IMR-90 (cell line): ENCODE data around the gene FOXD4L3. TPM values are rescaled to one million over a fixed set of nuclear protein-coding genes. Genes with fewer than 3 reads are reported as not detected.
"Not testable (repeated sequence)": the region's sequence is repeated elsewhere in the genome, so short reads cannot be mapped to it uniquely, and the experiment has no call there.

ENCODE experiments used
- ATAC-seq: fragments of 200-7000 bp; cut with Tn5 transposase; 2 replicates; pipeline ENCODE4 v1.9.1; 2020; ENCODE audit warnings: low read depth, mild to moderate bottlenecking, moderate library complexity
- BruUV-seq: library from RNA; stranded (reverse); fragments of 400-500 nt; replicated peaks from 2 replicates; lab custom pipeline; 2021; lab: Mats Ljungman, UMichigan
- CTCF ChIA-PET: fragments of 300-600 bp; formaldehyde crosslinking; extraction: SDS; loops from one replicate; lab custom pipeline; 2021; ENCODE audit warnings: antibody characterized with exemption; lab: Yijun Ruan, JAX
- POLR2A ChIA-PET: fragments of 300-600 bp; sonication (Branson Sonifier 250); formaldehyde crosslinking; loops from one replicate; lab custom pipeline; 2022; ENCODE audit warnings: antibody characterized with exemption; ENCODE audit not compliant: unreplicated experiment; lab: Charles Lee
- DNase-seq: peaks from one replicate; pipeline ENCODE4 v3.0.0; 2013
- H2AFZ ChIP-seq: replicated peaks from 2 replicates; pipeline ENCODE3; 2013; ENCODE audit warnings: low read length, mild to moderate bottlenecking; ENCODE audit not compliant: poor library complexity
- H2AK5ac ChIP-seq: 2 replicates; pipeline ENCODE4 v1.6.1; 2013; ENCODE audit warnings: low read depth, low read length, inconsistent platforms
- H2AK9ac ChIP-seq: replicated peaks from 2 replicates; pipeline ENCODE3; 2013; ENCODE audit warnings: mild to moderate bottlenecking, low read depth, low read length, moderate library complexity; ENCODE audit not compliant: poor library complexity
- H2BK120ac ChIP-seq: 2 replicates; pipeline ENCODE4 v1.6.1; 2013; ENCODE audit warnings: low read depth, low read length, inconsistent platforms
- H2BK15ac ChIP-seq: 3 replicates; pipeline ENCODE4 v1.6.1; 2013; ENCODE audit warnings: low read depth, low read length, inconsistent platforms
- H2BK20ac ChIP-seq: 2 replicates; pipeline ENCODE4 v1.6.1; 2013; ENCODE audit warnings: low read depth, mild to moderate bottlenecking, inconsistent platforms, low read length, moderate library complexity
- H2BK5ac ChIP-seq: 2 replicates; pipeline ENCODE4 v1.6.1; 2013; ENCODE audit warnings: mild to moderate bottlenecking, low read depth, low read length, inconsistent platforms; ENCODE audit not compliant: poor library complexity, severe bottlenecking
- H3K14ac ChIP-seq: replicated peaks from 2 replicates; pipeline ENCODE4 v1.6.1; 2013; ENCODE audit warnings: low read depth, low read length, inconsistent platforms
- H3K18ac ChIP-seq: 2 replicates; pipeline ENCODE4 v1.6.1; 2013; ENCODE audit warnings: low read depth, low read length, control low read depth
- H3K23ac ChIP-seq: 2 replicates; pipeline ENCODE4 v1.6.1; 2013; ENCODE audit warnings: low read depth, low read length, inconsistent platforms
- H3K27ac ChIP-seq: 2 replicates; pipeline ENCODE4 v1.5.1; 2013; ENCODE audit warnings: mild to moderate bottlenecking, control low read depth, low read length; ENCODE audit not compliant: insufficient read depth
- H3K27me3 ChIP-seq: 2 replicates; pipeline ENCODE4 v1.6.1; 2013; ENCODE audit warnings: low read length; ENCODE audit not compliant: control insufficient read depth, insufficient read depth
- H3K36me3 ChIP-seq: 2 replicates; pipeline ENCODE4 v1.6.1; 2013; ENCODE audit warnings: low read length, mixed read lengths; ENCODE audit not compliant: control insufficient read depth, insufficient read depth
- H3K4ac ChIP-seq: 2 replicates; pipeline ENCODE4 v1.6.1; 2013; ENCODE audit warnings: low read depth, low read length, inconsistent platforms
- H3K4me1 ChIP-seq: 2 replicates; pipeline ENCODE4 v1.6.1; 2013; ENCODE audit warnings: low read length, mixed read lengths; ENCODE audit not compliant: control insufficient read depth, insufficient read depth
- H3K4me2 ChIP-seq: 2 replicates; pipeline ENCODE4 v1.6.1; 2013; ENCODE audit warnings: low read depth, mild to moderate bottlenecking, control low read depth, low read length, moderate library complexity
- H3K4me3 ChIP-seq: 2 replicates; pipeline ENCODE4 v1.5.1; 2013; ENCODE audit warnings: low read depth, mild to moderate bottlenecking, control low read depth, low read length, moderate library complexity; ENCODE audit not compliant: insufficient read depth
- H3K56ac ChIP-seq: 2 replicates; pipeline ENCODE4 v1.6.1; 2013; ENCODE audit warnings: low read length, inconsistent platforms; ENCODE audit not compliant: insufficient read depth; ENCODE audit errors: extremely low read depth
- H3K79me1 ChIP-seq, 2 experiments: 2 replicates each; pipeline ENCODE4 v1.6.1; 2013; ENCODE audit warnings: low read length in 2 of 2, inconsistent platforms in 1 of 2, low read depth in 1 of 2
- H3K9ac ChIP-seq: 2 replicates; pipeline ENCODE4 v1.6.1; 2013; ENCODE audit warnings: low read depth, low read length, control low read depth
- H3K9me1 ChIP-seq: 2 replicates; pipeline ENCODE4 v1.6.1; 2013; ENCODE audit warnings: low read length, inconsistent platforms; ENCODE audit not compliant: insufficient read depth
- H3K9me3 ChIP-seq: 2 replicates; pipeline ENCODE4 v1.6.1; 2013; ENCODE audit warnings: low read length; ENCODE audit not compliant: control insufficient read depth, insufficient read depth
- H4K20me1 ChIP-seq: 2 replicates; pipeline ENCODE4 v1.6.1; 2013; ENCODE audit warnings: low read length, inconsistent platforms; ENCODE audit not compliant: insufficient read depth
- H4K5ac ChIP-seq: 2 replicates; pipeline ENCODE4 v1.6.1; 2013; ENCODE audit warnings: mild to moderate bottlenecking, low read depth, low read length, control low read depth
- H4K8ac ChIP-seq, 2 experiments: 2 replicates each; pipeline ENCODE4 v1.6.1; 2013; ENCODE audit warnings: low read depth in 2 of 2, low read length in 2 of 2, control low read depth in 1 of 2, inconsistent platforms in 1 of 2
- H4K91ac ChIP-seq: 2 replicates; pipeline ENCODE4 v1.6.1; 2013; ENCODE audit warnings: low read depth, low read length, inconsistent platforms; ENCODE audit not compliant: insufficient read depth
- WGBS, 2 experiments: methylation state at CpG; one replicate each; pipeline versions ENCODE4 v1.1.5 to v1.1.7; 2013; ENCODE audit warnings: missing lambda C conversion rate in 2 of 2; ENCODE audit not compliant: insufficient read length in 1 of 2; ENCODE audit errors: extremely low coverage in 2 of 2; 5-methylcytosine and 5-hydroxymethylcytosine counted together
- dilution Hi-C: fragments of 300-500 bp; cut with HindIII; formaldehyde crosslinking; loops from one replicate; pipeline ENCODE4 v1.14.3; 2018; ENCODE audit warnings: low sequenced_read_pairs; ENCODE audit not compliant: unreplicated experiment
- in situ Hi-C: fragments of 300-500 bp; cut with MboI; formaldehyde crosslinking; loops from 3 replicates; pipeline ENCODE4 v1.14.3; 2019; ENCODE audit warnings: low sequenced_read_pairs, inconsistent platforms, mixed read lengths
- intact Hi-C: fragments of 100-400 bp; cut with micrococcal nuclease; formaldehyde crosslinking; loops from 2 replicates; pipeline ENCODE4 v1.10.0; 2022
- polyA plus RNA-seq, 3 experiments: library from polyadenylated mRNA; depleted of rRNA; stranded (reverse); fragments of >200 nt; gene quantifications; 2 replicates each; pipeline ENCODE4 v1.2.3, GENCODE V29; 2012; ENCODE audit warnings: low replicate concordance in 1 of 3
- total RNA-seq: library from RNA; depleted of rRNA; stranded (reverse); fragments of >200 nt; gene quantifications from 2 replicates; pipeline ENCODE4 v1.2.3, GENCODE V29; 2012

The FOXD4L3 gene
- total and polyA plus RNA-seq, 2 of the 4 experiments (the other 2 are of a cell fraction) = not detected

GRCh38 chr9:68330531-68331173 is 28.0 kb downstream of the FOXD4L3 start:
- H3K23ac ChIP-seq, H3K9me3 ChIP-seq, BruUV-seq, H2BK20ac ChIP-seq, H4K5ac ChIP-seq, H2BK120ac ChIP-seq, H3K9ac ChIP-seq, intact Hi-C loops, CTCF ChIA-PET, dilution Hi-C loops, H2AFZ ChIP-seq, in situ Hi-C loops, H2AK9ac ChIP-seq, POLR2A ChIA-PET, H3K27me3 ChIP-seq, ATAC-seq, H3K14ac ChIP-seq, H3K4me1 ChIP-seq, H3K4me2 ChIP-seq, H3K4ac ChIP-seq, H3K79me1 ChIP-seq, H3K9me1 ChIP-seq, H3K56ac ChIP-seq, H2BK5ac ChIP-seq, H4K91ac ChIP-seq, H2BK15ac ChIP-seq, DNase-seq, H3K18ac ChIP-seq, H4K8ac ChIP-seq, H2AK5ac ChIP-seq, H3K4me3 ChIP-seq, H3K27ac ChIP-seq, H4K20me1 ChIP-seq, H3K36me3 ChIP-seq: not testable (repeated sequence)
- WGBS, 2 experiments = no CpG with 5 or more reads among the region's 11 CpGs

- POLR2A ChIA-PET, H3K9ac ChIP-seq, in situ Hi-C loops, H2BK5ac ChIP-seq, H2BK20ac ChIP-seq, H3K79me1 ChIP-seq, H2AK5ac ChIP-seq, ATAC-seq, H3K27me3 ChIP-seq, H4K8ac ChIP-seq, H3K4me3 ChIP-seq, H2AFZ ChIP-seq, H3K4me2 ChIP-seq, H4K91ac ChIP-seq, dilution Hi-C loops, H3K18ac ChIP-seq, BruUV-seq, H3K9me1 ChIP-seq, H2BK120ac ChIP-seq, H3K27ac ChIP-seq, H3K23ac ChIP-seq, H3K36me3 ChIP-seq, H3K9me3 ChIP-seq, H2BK15ac ChIP-seq, H2AK9ac ChIP-seq, H3K56ac ChIP-seq, DNase-seq, H3K14ac ChIP-seq, CTCF ChIA-PET, H3K4me1 ChIP-seq, H3K4ac ChIP-seq, H4K5ac ChIP-seq, intact Hi-C loops, H4K20me1 ChIP-seq: not testable (repeated sequence)
- WGBS, 2 experiments = no CpG with 5 or more reads among the region's 1 CpG
Measured at GRCh38 chr9:68332122-68332521, 29.5 kb downstream of the FOXD4L3 start.
